Measurements from ENCODE around the gene CACNA1S.

CACNA1S gene

DNA sequence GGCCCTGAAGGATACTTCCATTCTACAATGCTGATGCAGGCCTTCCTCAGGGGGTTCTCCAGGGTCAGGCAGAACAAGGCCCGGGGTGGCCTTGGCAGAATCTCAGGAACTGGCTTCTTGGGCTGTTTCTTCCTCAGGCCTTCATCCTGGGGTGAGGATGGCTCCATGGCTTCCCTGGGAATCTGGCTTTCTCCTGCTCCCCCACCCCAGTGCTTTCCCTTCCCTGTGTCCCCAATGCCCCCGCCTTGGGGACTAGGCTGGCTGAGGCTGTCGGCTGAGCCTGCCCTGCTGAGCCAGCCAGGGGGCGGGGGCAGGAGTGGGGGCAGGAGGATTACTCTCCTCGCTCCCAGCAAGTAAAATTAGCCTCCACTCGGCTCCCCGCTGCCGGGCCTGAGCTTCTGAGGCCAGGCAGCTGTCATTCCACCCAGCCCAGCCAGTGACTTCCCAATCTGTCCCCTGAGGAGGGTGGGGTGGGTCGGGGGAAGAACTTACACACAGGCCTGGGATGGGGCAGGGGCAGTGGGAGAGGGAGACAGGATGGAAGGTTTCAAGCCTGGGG is at the start of gene CACNA1S:
CACNA1S (minus strand) TSS at position 254 of the 559 bp plus-strand sequence; CDS start at position 167, 87 bp downstream.
- DNase-seq (ENCODE audit: insufficient read length, low spot score) (no peak), FAIRE-seq (no peak)
- TF ChIP-seq CTCF (IDR thresholded peaks at IDR 0.05; ENCODE audit: insufficient read depth, missing control alignments) = no peak

GRCh38 chr1:201157949-201158348 is 45.7 kb upstream of the CACNA1S start:
- DNase-seq (ENCODE audit: insufficient read length, low spot score) (no peak), FAIRE-seq (no peak)
- TF ChIP-seq CTCF (IDR thresholded peaks at IDR 0.05; ENCODE audit: insufficient read depth, missing control alignments) = no peak

- TF ChIP-seq CTCF (IDR thresholded peaks at IDR 0.05; ENCODE audit: insufficient read depth, missing control alignments) = no peak
- DNase-seq (ENCODE audit: insufficient read length, low spot score) (no peak), FAIRE-seq (no peak)
Observed at GRCh38 chr1:201156819-201157218, 44.6 kb upstream of the CACNA1S start.

- TF ChIP-seq CTCF (IDR thresholded peaks at IDR 0.05; ENCODE audit: insufficient read depth, missing control alignments) = no peak
- DNase-seq (ENCODE audit: insufficient read length, low spot score) = no peak
- FAIRE-seq = no peak
Observed at GRCh38 chr1:201156346-201156745, 44.1 kb upstream of the CACNA1S start.

- no peak for TF ChIP-seq CTCF (IDR thresholded peaks at IDR 0.05; ENCODE audit: insufficient read depth, missing control alignments)
- FAIRE-seq (no peak), DNase-seq (ENCODE audit: insufficient read length, low spot score) (no peak)
Observed at GRCh38 chr1:201155354-201155753, 43.1 kb upstream of the CACNA1S start.

DNA sequence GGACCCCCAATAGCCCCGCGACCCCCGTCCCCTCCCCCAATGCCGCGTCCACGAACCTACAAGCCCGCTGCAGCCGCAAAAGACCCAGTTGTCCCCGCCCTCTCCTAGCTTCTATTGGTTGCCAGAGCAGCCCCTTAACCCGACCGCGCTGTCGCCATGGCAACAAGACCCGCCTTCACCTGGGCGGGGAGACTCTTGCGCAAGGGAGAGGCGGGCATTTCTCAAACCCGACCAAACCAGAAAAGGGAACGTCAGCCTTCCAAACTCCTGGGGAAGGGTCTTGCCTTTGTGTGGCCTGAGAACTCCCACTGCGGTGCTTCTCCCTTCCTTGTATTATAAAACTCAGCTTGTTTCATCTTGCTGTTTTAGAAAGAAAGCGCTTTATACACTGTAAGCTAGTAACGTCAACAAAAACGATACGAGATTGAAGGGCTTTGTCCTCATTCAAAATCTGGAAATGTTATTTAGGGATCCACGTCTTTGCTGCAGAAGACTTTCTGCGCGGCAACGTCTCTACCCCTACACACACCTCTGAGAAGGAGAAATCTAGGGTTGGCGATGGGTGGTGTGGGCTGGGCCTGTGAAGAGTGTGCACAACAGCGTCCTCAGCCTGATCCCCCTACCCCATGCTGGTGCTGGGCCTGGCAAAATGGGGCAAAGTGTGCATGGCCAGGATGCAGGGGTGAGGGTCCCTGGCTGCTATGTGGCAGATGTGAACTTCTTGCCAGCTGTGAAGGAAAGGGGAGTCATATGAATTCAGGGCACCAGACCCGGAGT is 42.4 kb upstream of the CACNA1S start, which contains the start of gene TMEM9:
TMEM9 (minus strand) TSS at position 86 of the 777 bp plus-strand sequence. CDS start 551 bp downstream, outside the sequence.
- FAIRE-seq (peak; percentile 25), DNase-seq (ENCODE audit: insufficient read length, low spot score) (peak; percentile 100)
- TF ChIP-seq CTCF (IDR thresholded peaks at IDR 0.05; ENCODE audit: insufficient read depth, missing control alignments) = no peak
